H1 (cell line): ENCODE measurements around the gene CKB. TPM values are rescaled to one million over a fixed set of nuclear protein-coding genes. Genes with fewer than 3 reads are reported as not detected.

ENCODE experiments used
- ASH2L ChIP-seq: fragments of 200-600, 300-600 bp; sonication (generic); IDR thresholded peaks from one replicate; pipeline ENCODE4 v1.7.1; 2017; ENCODE audit warnings: low read length
- CBX5 ChIP-seq: fragments of 300-800, 300-1000 bp; sonication (generic); IDR thresholded peaks from 2 replicates; pipeline ENCODE4 v1.7.1; 2016; ENCODE audit warnings: antibody characterized with exemption, low read length, low read depth
- CBX8 ChIP-seq: fragments of 300-800, 300-1000 bp; sonication (generic); IDR thresholded peaks from 2 replicates; pipeline ENCODE4 v1.7.1; 2016; ENCODE audit warnings: low read depth, low read length, borderline replicate concordance
- JUN ChIP-seq: IDR thresholded peaks from 2 replicates; pipeline ENCODE4 v1.6.1; 2011; ENCODE audit warnings: low read depth, mild to moderate bottlenecking, improper control_type of control experiment, low read length
- MAFK ChIP-seq: IDR thresholded peaks from 2 replicates; pipeline ENCODE4 v1.6.1; 2012; ENCODE audit warnings: low read depth, mild to moderate bottlenecking, improper control_type of control experiment, low read length
- NANOG ChIP-seq: IDR thresholded peaks from 2 replicates; pipeline ENCODE4 v1.6.1; 2011; ENCODE audit warnings: low read length, low read depth, mild to moderate bottlenecking, inconsistent platforms; ENCODE audit not compliant: insufficient read depth, poor library complexity, severe bottlenecking
- RAD21 ChIP-seq, 2 experiments: IDR thresholded peaks in 1 of 2; conservative IDR thresholded peaks in 1 of 2; 2 replicates each; pipeline ENCODE4 v1.6.1; 2011; ENCODE audit warnings: low read depth in 2 of 2, low read length in 2 of 2, improper control_type of control experiment in 1 of 2, inconsistent platforms in 1 of 2, mild to moderate bottlenecking in 1 of 2, moderate library complexity in 1 of 2
- RFX5 ChIP-seq: IDR thresholded peaks from 2 replicates; pipeline ENCODE4 v1.6.1; 2011; ENCODE audit warnings: low read depth, low read length, improper control_type of control experiment, borderline replicate concordance
- TAF1 ChIP-seq: IDR thresholded peaks from 2 replicates; pipeline ENCODE4 v1.6.1; 2011; ENCODE audit warnings: mild to moderate bottlenecking, low read depth, low read length
- TAF7 ChIP-seq: optimal IDR thresholded peaks from 2 replicates; pipeline ENCODE3; 2011; ENCODE audit warnings: low read depth, mild to moderate bottlenecking, inconsistent platforms, low read length, moderate library complexity, borderline replicate concordance
- polyA plus RNA-seq, 7 experiments: library from polyadenylated mRNA; depleted of rRNA in 3 of 7; stranded (reverse) in 5 of 7; unstranded in 2 of 7; fragments of >200 nt in 5 of 7; fragments of 200-250 nt in 2 of 7; gene quantifications; 1 replicate in 5 of 7; 2 replicates in 1 of 7; 4 replicates in 1 of 7; pipeline versions ENCODE4 v1.2.1 to v1.2.3, GENCODE V29; 2011 to 2013; ENCODE audit warnings: missing spikeins in 2 of 7, mixed read lengths in 2 of 7
- total RNA-seq: library from RNA; stranded (reverse); fragmentation: NEBNext Ultra II Directional; extraction: Animal tissue kit (Norgen Biotek cat#: 25700); gene quantifications from 2 replicates; pipeline ENCODE4 v1.2.1, GENCODE V29; 2021

Gene CKB
- total and polyA plus RNA-seq, 2 of the 8 experiments (the other 6 are each of a cell fraction or from before 2014, with no cell fraction given): 538 to 950 TPM

- no peak for TF ChIP-seq RFX5
- no peak for TF ChIP-seq TAF1
- no peak for TF ChIP-seq ASH2L
- TF ChIP-seq NANOG: no peak
- no peak for TF ChIP-seq CBX8
- no peak for TF ChIP-seq TAF7
- TF ChIP-seq MAFK: no peak
- no peak for TF ChIP-seq CBX5
- no peak for TF ChIP-seq RAD21 (IDR thresholded peaks at IDR 0.05 in 1 of 2, conservative IDR thresholded peaks at IDR 0.05 in 1 of 2; ENCODE audit: low read depth in 2 of 2, low read length in 2 of 2)
- no peak for TF ChIP-seq JUN
Measured at GRCh38 chr14:103485504-103485903, 37.1 kb downstream of the CKB start (continued).
